PC-9 (cell line): ENCODE data around the gene INPP5A.

Source experiments
- CTCF ChIP-seq: fragments of 200-600 bp; sonication (generic); conservative IDR thresholded peaks from 2 replicates; pipeline ENCODE4 v1.6.1; 2017; ENCODE audit warnings: mixed run types, antibody characterized with exemption, mild to moderate bottlenecking, moderate library complexity
- EZH2 ChIP-seq: fragments of 200-600 bp; sonication (generic); IDR thresholded peaks from 2 replicates; pipeline ENCODE4 v1.8.0; 2017; ENCODE audit warnings: antibody characterized with exemption, low read depth

GRCh38 chr10:132669208-132669861 lies 131.7 kb downstream of the INPP5A start:
- TF ChIP-seq CTCF (no peak), EZH2 (no peak)
